OCI-LY3 (cell line): ENCODE data around the gene AKAP7.

Experiments
- EZH2phosphoT487 ChIP-seq: fragments of 200-600 bp; shearing (Covaris generic); IDR thresholded peaks from 2 replicates; pipeline ENCODE4 v1.6.1; 2018; ENCODE audit warnings: antibody characterized with exemption, mixed run types, low read depth
- TF ChIP-seq, protein P1 (sequence below): fragments of 200-600, 300-600 bp; sonication (generic); IDR thresholded peaks from 2 replicates; pipeline ENCODE4 v1.5.1; 2014; ENCODE audit warnings: antibody characterized with exemption, low read length, low read depth

DNA sequence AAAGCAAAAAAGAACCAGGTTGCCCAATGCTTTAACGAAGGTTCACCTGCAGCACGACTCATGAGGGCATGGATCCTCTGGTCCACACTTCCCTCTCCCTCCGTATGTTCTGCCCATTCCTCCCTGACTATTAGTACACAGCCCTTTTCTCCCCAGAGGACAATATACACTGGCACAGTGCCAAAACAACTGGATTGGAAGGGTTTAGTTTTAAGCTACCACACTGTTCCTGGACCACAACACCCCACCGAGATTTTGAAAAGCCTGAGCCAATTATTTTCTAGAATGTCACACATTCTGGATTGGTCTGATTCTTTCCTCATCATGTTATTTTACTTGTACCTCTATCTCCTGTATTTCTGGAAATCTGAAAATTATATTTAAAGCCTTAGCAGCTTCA is 2.9 kb upstream of the AKAP7 start:
- TF ChIP-seq, protein P1, sequence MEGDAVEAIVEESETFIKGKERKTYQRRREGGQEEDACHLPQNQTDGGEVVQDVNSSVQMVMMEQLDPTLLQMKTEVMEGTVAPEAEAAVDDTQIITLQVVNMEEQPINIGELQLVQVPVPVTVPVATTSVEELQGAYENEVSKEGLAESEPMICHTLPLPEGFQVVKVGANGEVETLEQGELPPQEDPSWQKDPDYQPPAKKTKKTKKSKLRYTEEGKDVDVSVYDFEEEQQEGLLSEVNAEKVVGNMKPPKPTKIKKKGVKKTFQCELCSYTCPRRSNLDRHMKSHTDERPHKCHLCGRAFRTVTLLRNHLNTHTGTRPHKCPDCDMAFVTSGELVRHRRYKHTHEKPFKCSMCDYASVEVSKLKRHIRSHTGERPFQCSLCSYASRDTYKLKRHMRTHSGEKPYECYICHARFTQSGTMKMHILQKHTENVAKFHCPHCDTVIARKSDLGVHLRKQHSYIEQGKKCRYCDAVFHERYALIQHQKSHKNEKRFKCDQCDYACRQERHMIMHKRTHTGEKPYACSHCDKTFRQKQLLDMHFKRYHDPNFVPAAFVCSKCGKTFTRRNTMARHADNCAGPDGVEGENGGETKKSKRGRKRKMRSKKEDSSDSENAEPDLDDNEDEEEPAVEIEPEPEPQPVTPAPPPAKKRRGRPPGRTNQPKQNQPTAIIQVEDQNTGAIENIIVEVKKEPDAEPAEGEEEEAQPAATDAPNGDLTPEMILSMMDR = no peak
- TF ChIP-seq EZH2phosphoT487 = no peak
